ENCODE measurements around the gene CLEC16A.

CLEC16A gene

DNA sequence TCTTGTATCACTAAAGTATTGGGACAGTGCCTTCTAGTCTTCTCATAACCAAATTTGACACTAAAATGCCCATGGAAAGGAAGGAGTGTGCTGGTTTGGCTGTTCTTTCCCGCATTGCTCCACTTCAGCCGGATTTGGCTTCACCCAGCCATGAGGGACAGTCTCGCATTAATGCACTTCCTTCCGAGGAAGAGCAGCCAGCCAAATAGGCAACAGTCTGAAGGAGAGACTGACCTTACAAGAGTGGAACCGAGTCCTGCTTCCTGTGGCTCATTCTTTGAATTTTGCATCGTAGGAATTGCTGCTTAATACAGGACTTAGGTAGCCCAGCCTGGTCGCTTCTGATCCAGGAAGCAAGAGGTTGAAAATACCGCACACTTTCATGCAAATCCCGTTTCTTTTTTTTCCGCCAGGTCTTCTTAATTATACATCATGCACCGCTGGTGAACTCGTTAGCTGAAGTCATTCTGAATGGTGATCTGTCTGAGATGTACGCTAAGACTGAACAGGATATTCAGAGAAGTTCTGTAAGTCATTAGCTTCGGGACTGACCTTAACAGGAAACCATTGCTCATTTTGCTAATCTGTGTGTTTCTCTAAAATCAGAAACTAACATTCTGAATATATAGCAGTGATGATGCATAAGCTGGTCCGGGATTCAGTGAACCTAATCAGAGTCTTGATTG is 38.2 kb downstream of the CLEC16A start:
- TF ChIP-seq NFIC (IDR thresholded peaks at IDR 0.05), result no peak
- TF ChIP-seq ZBTB7A (IDR thresholded peaks at IDR 0.05; ENCODE audit: low read depth), result no peak
- no peak for TF ChIP-seq EGR1 (IDR thresholded peaks at IDR 0.05)
- TF ChIP-seq, protein P1, sequence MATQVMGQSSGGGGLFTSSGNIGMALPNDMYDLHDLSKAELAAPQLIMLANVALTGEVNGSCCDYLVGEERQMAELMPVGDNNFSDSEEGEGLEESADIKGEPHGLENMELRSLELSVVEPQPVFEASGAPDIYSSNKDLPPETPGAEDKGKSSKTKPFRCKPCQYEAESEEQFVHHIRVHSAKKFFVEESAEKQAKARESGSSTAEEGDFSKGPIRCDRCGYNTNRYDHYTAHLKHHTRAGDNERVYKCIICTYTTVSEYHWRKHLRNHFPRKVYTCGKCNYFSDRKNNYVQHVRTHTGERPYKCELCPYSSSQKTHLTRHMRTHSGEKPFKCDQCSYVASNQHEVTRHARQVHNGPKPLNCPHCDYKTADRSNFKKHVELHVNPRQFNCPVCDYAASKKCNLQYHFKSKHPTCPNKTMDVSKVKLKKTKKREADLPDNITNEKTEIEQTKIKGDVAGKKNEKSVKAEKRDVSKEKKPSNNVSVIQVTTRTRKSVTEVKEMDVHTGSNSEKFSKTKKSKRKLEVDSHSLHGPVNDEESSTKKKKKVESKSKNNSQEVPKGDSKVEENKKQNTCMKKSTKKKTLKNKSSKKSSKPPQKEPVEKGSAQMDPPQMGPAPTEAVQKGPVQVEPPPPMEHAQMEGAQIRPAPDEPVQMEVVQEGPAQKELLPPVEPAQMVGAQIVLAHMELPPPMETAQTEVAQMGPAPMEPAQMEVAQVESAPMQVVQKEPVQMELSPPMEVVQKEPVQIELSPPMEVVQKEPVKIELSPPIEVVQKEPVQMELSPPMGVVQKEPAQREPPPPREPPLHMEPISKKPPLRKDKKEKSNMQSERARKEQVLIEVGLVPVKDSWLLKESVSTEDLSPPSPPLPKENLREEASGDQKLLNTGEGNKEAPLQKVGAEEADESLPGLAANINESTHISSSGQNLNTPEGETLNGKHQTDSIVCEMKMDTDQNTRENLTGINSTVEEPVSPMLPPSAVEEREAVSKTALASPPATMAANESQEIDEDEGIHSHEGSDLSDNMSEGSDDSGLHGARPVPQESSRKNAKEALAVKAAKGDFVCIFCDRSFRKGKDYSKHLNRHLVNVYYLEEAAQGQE (IDR thresholded peaks at IDR 0.05; ENCODE audit: low read depth), result no peak
- TF ChIP-seq CEBPB (IDR thresholded peaks at IDR 0.05), result no peak
- TF ChIP-seq, protein P2, sequence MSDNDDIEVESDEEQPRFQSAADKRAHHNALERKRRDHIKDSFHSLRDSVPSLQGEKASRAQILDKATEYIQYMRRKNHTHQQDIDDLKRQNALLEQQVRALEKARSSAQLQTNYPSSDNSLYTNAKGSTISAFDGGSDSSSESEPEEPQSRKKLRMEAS (IDR thresholded peaks at IDR 0.05), result no peak
- TF ChIP-seq RAD21 (IDR thresholded peaks at IDR 0.05; ENCODE audit: low read depth), result no peak
- TF ChIP-seq TEAD4 (IDR thresholded peaks at IDR 0.05), result no peak
- no peak for TF ChIP-seq EP300 (IDR thresholded peaks at IDR 0.05; ENCODE audit: borderline replicate concordance)
- no peak for TF ChIP-seq TAF1 (IDR thresholded peaks at IDR 0.05; ENCODE audit: low read depth)
- no peak for TF ChIP-seq CREB1 (IDR thresholded peaks at IDR 0.05; ENCODE audit: low read depth)
- no peak for TF ChIP-seq YY1 (IDR thresholded peaks at IDR 0.05; ENCODE audit: low read depth)
- TF ChIP-seq FOXM1 (IDR thresholded peaks at IDR 0.05; ENCODE audit: borderline replicate concordance, low read depth), result no peak

DNA sequence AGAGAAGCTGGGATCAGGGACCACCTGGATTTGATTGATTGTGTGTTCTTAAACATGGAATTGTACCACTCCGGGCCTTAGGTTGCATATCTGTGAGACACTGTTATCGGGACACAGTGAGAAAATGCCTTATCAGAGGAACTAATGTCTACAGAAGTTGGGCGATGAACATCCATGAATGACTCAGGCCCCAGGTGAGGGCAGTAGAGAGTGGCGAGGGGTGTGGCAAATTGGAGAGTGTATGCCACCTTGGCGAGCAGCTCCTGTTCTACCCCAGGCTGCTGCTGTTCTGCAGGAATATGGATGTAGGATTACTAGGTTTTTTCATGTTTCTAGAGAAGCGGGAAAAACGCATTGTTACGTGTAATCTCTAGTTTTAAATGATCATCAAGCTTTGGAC is 38.8 kb downstream of the CLEC16A start:
- TF ChIP-seq TAF1 (IDR thresholded peaks at IDR 0.05; ENCODE audit: low read depth) (no peak), USF1 (IDR thresholded peaks at IDR 0.05) (no peak), RAD21 (IDR thresholded peaks at IDR 0.05; ENCODE audit: low read depth) (no peak), EP300 (IDR thresholded peaks at IDR 0.05; ENCODE audit: borderline replicate concordance) (no peak), FOXM1 (IDR thresholded peaks at IDR 0.05; ENCODE audit: borderline replicate concordance, low read depth) (no peak), NFIC (IDR thresholded peaks at IDR 0.05) (no peak), CEBPB (IDR thresholded peaks at IDR 0.05) (no peak), EGR1 (IDR thresholded peaks at IDR 0.05) (no peak), ZBTB7A (IDR thresholded peaks at IDR 0.05; ENCODE audit: low read depth) (no peak), TEAD4 (IDR thresholded peaks at IDR 0.05) (no peak), TCF12 (IDR thresholded peaks at IDR 0.05; ENCODE audit: low read depth) (no peak), YY1 (IDR thresholded peaks at IDR 0.05; ENCODE audit: low read depth) (no peak), CREB1 (IDR thresholded peaks at IDR 0.05; ENCODE audit: low read depth) (no peak)
- TF ChIP-seq, protein P2 (IDR thresholded peaks at IDR 0.05), result no peak
- TF ChIP-seq, protein P1 (IDR thresholded peaks at IDR 0.05; ENCODE audit: low read depth), result no peak

GRCh38 chr16:10984509-10984908 is 40.1 kb downstream of the CLEC16A start:
- no peak for TF ChIP-seq EP300 (IDR thresholded peaks at IDR 0.05; ENCODE audit: borderline replicate concordance)

DNA sequence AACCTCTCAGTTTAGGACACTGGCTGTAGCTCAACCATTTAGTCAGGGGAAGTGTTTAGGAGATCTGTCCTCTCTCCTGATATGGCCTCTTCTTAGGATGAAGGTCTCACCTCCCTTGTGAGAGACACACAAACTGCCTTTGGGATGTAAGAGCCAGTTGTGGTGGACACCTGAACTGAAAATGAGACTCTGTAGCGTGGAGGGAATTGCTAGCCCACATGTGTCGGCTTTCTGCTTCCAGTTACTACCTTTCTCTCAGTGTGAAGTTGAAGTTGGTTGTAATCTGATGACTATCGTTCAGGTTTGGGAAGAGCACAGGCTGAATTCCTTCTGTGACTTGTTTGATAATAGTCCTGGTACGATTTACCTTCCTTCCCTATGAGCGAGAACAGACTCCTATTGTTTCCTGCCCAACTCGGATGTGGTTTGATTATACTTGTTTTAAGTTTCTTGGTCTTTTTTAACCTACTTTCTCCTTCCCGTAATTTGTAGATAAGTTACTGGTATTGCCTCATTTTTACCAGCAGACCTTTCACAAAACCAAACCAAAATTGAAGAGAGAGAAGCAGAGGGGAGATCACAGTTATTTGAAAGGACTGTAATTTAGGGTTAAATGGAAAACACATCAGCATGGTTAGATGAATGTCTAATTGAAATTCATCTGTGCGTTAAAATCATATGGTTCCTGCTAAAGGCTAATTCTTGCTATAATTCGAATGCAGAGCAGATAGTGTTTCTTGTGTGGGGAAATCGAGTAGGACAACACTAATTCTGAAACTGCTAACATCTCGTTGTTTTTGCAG is 43.2 kb downstream of the CLEC16A start:
- TF ChIP-seq TAF1 (IDR thresholded peaks at IDR 0.05; ENCODE audit: low read depth) (no peak), USF1 (IDR thresholded peaks at IDR 0.05) (no peak), ZBTB7A (IDR thresholded peaks at IDR 0.05; ENCODE audit: low read depth) (no peak), EGR1 (IDR thresholded peaks at IDR 0.05) (no peak), YY1 (IDR thresholded peaks at IDR 0.05; ENCODE audit: low read depth) (no peak), TCF12 (IDR thresholded peaks at IDR 0.05; ENCODE audit: low read depth) (no peak), TEAD4 (IDR thresholded peaks at IDR 0.05) (no peak), FOXM1 (IDR thresholded peaks at IDR 0.05; ENCODE audit: borderline replicate concordance, low read depth) (no peak), CREB1 (IDR thresholded peaks at IDR 0.05; ENCODE audit: low read depth) (no peak), RAD21 (IDR thresholded peaks at IDR 0.05; ENCODE audit: low read depth) (no peak), EP300 (IDR thresholded peaks at IDR 0.05; ENCODE audit: borderline replicate concordance) (no peak), CEBPB (IDR thresholded peaks at IDR 0.05) (no peak), NFIC (IDR thresholded peaks at IDR 0.05) (no peak)
- TF ChIP-seq, protein P2 (IDR thresholded peaks at IDR 0.05), result no peak
- TF ChIP-seq, protein P1 (IDR thresholded peaks at IDR 0.05; ENCODE audit: low read depth), result no peak
